ENCODE results near the gene MCM9. TPM values are rescaled to one million over a fixed set of nuclear protein-coding genes. Genes with fewer than 3 reads are reported as not detected.

MCM9 gene
- total and polyA plus RNA-seq, 2 donors (not counting 1 experiment from before 2014, with no cell fraction given), result 14.0 to 54.5 TPM

DNA sequence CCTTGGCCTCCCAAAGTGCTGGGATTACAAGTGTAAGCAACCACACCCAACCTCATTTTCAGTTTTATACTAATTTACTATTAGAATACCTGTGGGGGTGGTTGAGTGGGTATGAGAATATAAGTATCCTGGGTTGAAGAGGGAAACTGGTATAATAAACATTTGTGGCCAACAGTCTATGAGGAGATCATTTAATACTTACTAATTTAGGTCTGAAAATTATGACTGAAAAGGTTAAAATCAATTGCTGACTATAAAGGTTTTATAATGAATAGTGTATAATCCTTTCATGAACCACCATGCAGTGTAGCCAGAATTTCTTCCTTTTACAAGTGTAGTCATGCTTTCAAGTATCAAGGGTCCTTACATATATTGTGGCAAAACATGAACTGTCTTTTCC, 29.9 kb downstream of the MCM9 start:
- no peak overlapping the region for H3K4me2 ChIP-seq (replicated peaks; ENCODE audit: low read depth, low read length, poor library complexity, severe bottlenecking)
- H3K4me3 ChIP-seq (ENCODE audit: control extremely low read depth in 1 of 5, extremely low read depth in 1 of 5, insufficient read depth in 1 of 5, low read depth in 2 of 5, low read length in 4 of 5), result no peak overlapping the region
- no peak overlapping the region for H3K9ac ChIP-seq (ENCODE audit: low read length)
- ATAC-seq (ENCODE audit: low read depth), result no peak
- Mint-ChIP-seq H3K4me3 (no peak overlapping the region), H3K27ac (no peak overlapping the region), H3K4me1 (peaks cover 14% of the 10 kb centered on the region), H3K27me3 (no peaks in the 10 kb centered on the region), H3K9me3 (ENCODE audit: insufficient read depth) (no peaks in the 10 kb centered on the region)
- intact Hi-C loops (cut with micrococcal nuclease), result no loop called here
- H4K20me1 ChIP-seq (ENCODE audit: control insufficient read depth, insufficient read depth, low read length, poor library complexity, severe bottlenecking), result no peaks in the 10 kb centered on the region
- ChIA-PET CTCF (interaction anchor here (0.8 to 1.2 kb wide), 2 partner anchors 10 to 340 kb away, joined by 3 read pairs; no protein-coding TSS in a partner anchor), POLR2A (no interaction called here)
- peaks cover 8 to 58% of the 10 kb centered on the region in 2 experiments for H3K36me3 ChIP-seq (replicated peaks in 1 of 2; ENCODE audit: control extremely low read depth in 1 of 2, control insufficient read depth in 1 of 2, extremely low read depth in 1 of 2, insufficient read depth in 2 of 2, low read length in 1 of 2)
- H3K27me3 ChIP-seq (replicated peaks in 1 of 4; ENCODE audit: control extremely low read depth in 1 of 4, control insufficient read depth in 3 of 4, insufficient read depth in 4 of 4, low read length in 3 of 4), result no peaks in the 10 kb centered on the region
- H3K4me1 ChIP-seq (ENCODE audit: control insufficient read depth in 2 of 2, insufficient read depth in 2 of 2, low read length in 2 of 2), result no peaks in the 10 kb centered on the region
- TF ChIP-seq EZH2 (IDR thresholded peaks at IDR 0.05; ENCODE audit: borderline replicate concordance, insufficient read depth, low read depth, low read length, poor library complexity, severe bottlenecking), result no peak
- TF ChIP-seq, protein P1, sequence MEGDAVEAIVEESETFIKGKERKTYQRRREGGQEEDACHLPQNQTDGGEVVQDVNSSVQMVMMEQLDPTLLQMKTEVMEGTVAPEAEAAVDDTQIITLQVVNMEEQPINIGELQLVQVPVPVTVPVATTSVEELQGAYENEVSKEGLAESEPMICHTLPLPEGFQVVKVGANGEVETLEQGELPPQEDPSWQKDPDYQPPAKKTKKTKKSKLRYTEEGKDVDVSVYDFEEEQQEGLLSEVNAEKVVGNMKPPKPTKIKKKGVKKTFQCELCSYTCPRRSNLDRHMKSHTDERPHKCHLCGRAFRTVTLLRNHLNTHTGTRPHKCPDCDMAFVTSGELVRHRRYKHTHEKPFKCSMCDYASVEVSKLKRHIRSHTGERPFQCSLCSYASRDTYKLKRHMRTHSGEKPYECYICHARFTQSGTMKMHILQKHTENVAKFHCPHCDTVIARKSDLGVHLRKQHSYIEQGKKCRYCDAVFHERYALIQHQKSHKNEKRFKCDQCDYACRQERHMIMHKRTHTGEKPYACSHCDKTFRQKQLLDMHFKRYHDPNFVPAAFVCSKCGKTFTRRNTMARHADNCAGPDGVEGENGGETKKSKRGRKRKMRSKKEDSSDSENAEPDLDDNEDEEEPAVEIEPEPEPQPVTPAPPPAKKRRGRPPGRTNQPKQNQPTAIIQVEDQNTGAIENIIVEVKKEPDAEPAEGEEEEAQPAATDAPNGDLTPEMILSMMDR (IDR thresholded peaks at IDR 0.05), result no peak
- no peak for DNase-seq
- H2AFZ ChIP-seq (ENCODE audit: insufficient read depth, low read depth, low read length, poor library complexity, severe bottlenecking), result no peak overlapping the region
- peaks cover 30% of the 10 kb centered on the region for H3K79me2 ChIP-seq (ENCODE audit: control insufficient read depth, insufficient read depth, low read length)
- H3K9me3 ChIP-seq (ENCODE audit: control extremely low read depth in 1 of 3, control insufficient read depth in 2 of 3, insufficient read depth in 1 of 3, low read length in 2 of 3), result no peaks in the 10 kb centered on the region
- no peak overlapping the region for H3K27ac ChIP-seq (ENCODE audit: low read length in 2 of 2)

DNA sequence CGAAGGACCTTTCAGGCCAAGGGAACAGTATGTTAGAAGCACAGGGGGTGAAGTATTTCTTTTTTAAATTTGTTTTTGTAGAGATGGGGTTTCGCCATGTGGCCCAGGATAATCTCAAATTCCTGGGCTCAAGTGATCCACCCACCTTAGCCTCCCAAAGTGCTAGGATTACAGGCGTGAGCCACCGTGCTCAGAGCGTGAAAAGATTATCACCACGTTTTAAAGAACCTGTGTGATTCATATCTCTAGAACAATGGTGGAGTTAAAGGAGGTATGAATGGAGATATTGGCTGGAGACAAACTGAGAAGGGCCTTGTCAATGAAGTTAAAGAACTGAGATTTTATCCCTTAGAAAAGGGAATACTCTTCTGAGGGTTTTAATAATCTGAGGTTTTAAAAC, 31.3 kb downstream of the MCM9 start:
- H3K27me3 ChIP-seq (replicated peaks in 1 of 4; ENCODE audit: control extremely low read depth in 1 of 4, control insufficient read depth in 3 of 4, insufficient read depth in 4 of 4, low read length in 3 of 4), result no peaks in the 10 kb centered on the region
- ChIA-PET POLR2A (no interaction called here), CTCF (interaction anchor here (1.2 kb wide), 1 partner anchor 8 kb away, joined by 3 read pairs; no protein-coding TSS in a partner anchor)
- no peaks in the 10 kb centered on the region for H3K9me3 ChIP-seq (ENCODE audit: control extremely low read depth in 1 of 3, control insufficient read depth in 2 of 3, insufficient read depth in 1 of 3, low read length in 2 of 3)
- Mint-ChIP-seq H3K4me1 (peaks cover 25% of the 10 kb centered on the region), H3K9me3 (ENCODE audit: insufficient read depth) (no peaks in the 10 kb centered on the region), H3K27me3 (no peaks in the 10 kb centered on the region), H3K4me3 (no peak overlapping the region), H3K27ac (no peak overlapping the region)
- no peak overlapping the region for H3K9ac ChIP-seq (ENCODE audit: low read length)
- no peak for ATAC-seq (ENCODE audit: low read depth)
- H2AFZ ChIP-seq (ENCODE audit: insufficient read depth, low read depth, low read length, poor library complexity, severe bottlenecking), result no peak overlapping the region
- TF ChIP-seq, protein P1 (IDR thresholded peaks at IDR 0.05), result no peak
- TF ChIP-seq EZH2 (IDR thresholded peaks at IDR 0.05; ENCODE audit: borderline replicate concordance, insufficient read depth, low read depth, low read length, poor library complexity, severe bottlenecking), result no peak
- DNase-seq, result no peak
- intact Hi-C loops (cut with micrococcal nuclease), result no loop called here
- H3K4me2 ChIP-seq (replicated peaks; ENCODE audit: low read depth, low read length, poor library complexity, severe bottlenecking), result no peak overlapping the region
- no peak overlapping the region for H3K4me3 ChIP-seq (ENCODE audit: control extremely low read depth in 1 of 5, extremely low read depth in 1 of 5, insufficient read depth in 1 of 5, low read depth in 2 of 5, low read length in 4 of 5)
- peaks cover 44% of the 10 kb centered on the region for H3K79me2 ChIP-seq (ENCODE audit: control insufficient read depth, insufficient read depth, low read length)
- H4K20me1 ChIP-seq (ENCODE audit: control insufficient read depth, insufficient read depth, low read length, poor library complexity, severe bottlenecking), result peaks cover 7% of the 10 kb centered on the region
- no peak overlapping the region for H3K27ac ChIP-seq (ENCODE audit: low read length in 2 of 2)
- peaks cover 0 to 7% of the 10 kb centered on the region in 2 donors for H3K4me1 ChIP-seq (ENCODE audit: control insufficient read depth in 2 of 2, insufficient read depth in 2 of 2, low read length in 2 of 2)
- WGBS (ENCODE audit: insufficient coverage), result 100% methylated on average over 3 of the region's 6 CpGs
- H3K36me3 ChIP-seq (replicated peaks in 1 of 2; ENCODE audit: control extremely low read depth in 1 of 2, control insufficient read depth in 1 of 2, extremely low read depth in 1 of 2, insufficient read depth in 2 of 2, low read length in 1 of 2), result peaks cover 7 to 59% of the 10 kb centered on the region in 2 experiments
